B cell (primary cell): Measurements from ENCODE around the gene DDR2.
"Not testable (repeated sequence)": the region's sequence is repeated elsewhere in the genome, so short reads cannot be mapped to it uniquely, and the experiment has no call there.

ENCODE experiments used
- EZH2 ChIP-seq: IDR thresholded peaks from 2 replicates; pipeline ENCODE4 v1.6.1; 2012; ENCODE audit warnings: borderline replicate concordance, low read depth, mild to moderate bottlenecking, moderate library complexity, low read length; ENCODE audit not compliant: insufficient read depth, poor library complexity, severe bottlenecking
- TF ChIP-seq, protein P1 (sequence below): fragments of 200-600 bp; IDR thresholded peaks from one replicate; pipeline ENCODE4 v1.8.0; 2022; ENCODE audit warnings: antibody characterized with exemption, mild to moderate bottlenecking

DNA sequence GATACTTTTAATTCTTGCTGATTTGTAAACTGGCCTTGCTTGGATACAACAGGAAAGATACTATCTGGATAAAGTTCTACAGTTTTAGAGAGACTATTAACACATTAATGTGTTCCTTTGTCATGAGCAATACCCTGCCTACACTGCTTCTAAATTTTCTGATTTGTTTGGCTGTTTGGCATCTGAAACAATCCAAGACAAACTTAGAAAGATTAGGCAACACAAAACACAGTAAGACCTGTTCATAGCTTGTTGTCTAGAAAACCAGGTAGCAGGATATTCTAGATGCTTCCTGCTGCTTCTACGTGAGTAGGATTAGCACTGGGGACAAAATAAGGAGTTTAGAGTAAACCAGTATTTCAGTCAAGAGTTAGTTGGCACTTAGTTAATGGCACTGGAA lies 152.7 kb downstream of the DDR2 start:
- TF ChIP-seq EZH2 = not testable (repeated sequence)
- TF ChIP-seq, protein P1, sequence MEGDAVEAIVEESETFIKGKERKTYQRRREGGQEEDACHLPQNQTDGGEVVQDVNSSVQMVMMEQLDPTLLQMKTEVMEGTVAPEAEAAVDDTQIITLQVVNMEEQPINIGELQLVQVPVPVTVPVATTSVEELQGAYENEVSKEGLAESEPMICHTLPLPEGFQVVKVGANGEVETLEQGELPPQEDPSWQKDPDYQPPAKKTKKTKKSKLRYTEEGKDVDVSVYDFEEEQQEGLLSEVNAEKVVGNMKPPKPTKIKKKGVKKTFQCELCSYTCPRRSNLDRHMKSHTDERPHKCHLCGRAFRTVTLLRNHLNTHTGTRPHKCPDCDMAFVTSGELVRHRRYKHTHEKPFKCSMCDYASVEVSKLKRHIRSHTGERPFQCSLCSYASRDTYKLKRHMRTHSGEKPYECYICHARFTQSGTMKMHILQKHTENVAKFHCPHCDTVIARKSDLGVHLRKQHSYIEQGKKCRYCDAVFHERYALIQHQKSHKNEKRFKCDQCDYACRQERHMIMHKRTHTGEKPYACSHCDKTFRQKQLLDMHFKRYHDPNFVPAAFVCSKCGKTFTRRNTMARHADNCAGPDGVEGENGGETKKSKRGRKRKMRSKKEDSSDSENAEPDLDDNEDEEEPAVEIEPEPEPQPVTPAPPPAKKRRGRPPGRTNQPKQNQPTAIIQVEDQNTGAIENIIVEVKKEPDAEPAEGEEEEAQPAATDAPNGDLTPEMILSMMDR = not testable (repeated sequence)
